Thyroid gland (tissue), 4 donors: ENCODE measurements around the gene ITM2B. TPM values are rescaled to one million over a fixed set of nuclear protein-coding genes. Genes with fewer than 3 reads are reported as not detected.

Source experiments
- DNase-seq, 2 donors: peaks; one replicate each; pipeline ENCODE4 v3.0.0-alpha.2; 2019
- H3K27ac ChIP-seq, 3 donors: fragments of 200-600 bp; sonication (generic); 1 replicate in 2 of 3; 2 replicates in 1 of 3; pipeline ENCODE4 v1.5.1; 2016 to 2019; ENCODE audit warnings: mild to moderate bottlenecking in 1 of 3, moderate library complexity in 1 of 3
- H3K27me3 ChIP-seq: fragments of 200-600 bp; sonication (generic); one replicate; pipeline ENCODE4 v1.5.1; 2019
- H3K36me3 ChIP-seq, 2 donors: fragments of 200-600 bp; sonication (generic); one replicate each; pipeline ENCODE4 v1.5.1; 2016 to 2019
- H3K4me1 ChIP-seq, 2 donors: fragments of 200-600 bp; sonication (generic); one replicate each; pipeline ENCODE4 v1.5.1; 2017 to 2019
- H3K4me3 ChIP-seq, 3 donors: fragments of 200-600 bp; sonication (generic); replicated peaks in 1 of 3; 1 replicate in 2 of 3; 2 replicates in 1 of 3; pipeline ENCODE4 v1.5.1; 2016; ENCODE audit warnings: mild to moderate bottlenecking in 1 of 3
- H3K9me3 ChIP-seq: fragments of 200-600 bp; sonication (generic); one replicate; pipeline ENCODE4 v1.5.1; 2017
- CTCF ChIP-seq, 6 experiments: fragments of 200-600 bp in 3 of 6; fragments of 450-650 bp in 3 of 6; sonication (generic) in 3 of 6; IDR thresholded peaks; one replicate each; pipeline ENCODE4 v1.5.1; 2016 to 2019; ENCODE audit warnings: antibody characterized with exemption in 6 of 6, mild to moderate bottlenecking in 2 of 6, inconsistent platforms in 1 of 6, moderate library complexity in 1 of 6
- POLR2A ChIP-seq, 2 donors: fragments of 450-650 bp; IDR thresholded peaks; one replicate each; pipeline ENCODE4 v1.6.1; 2017; ENCODE audit warnings: antibody characterized with exemption in 2 of 2, mild to moderate bottlenecking in 2 of 2, moderate library complexity in 1 of 2
- whole genome bisulfite sequencing, 2 donors: methylation state at CpG; one replicate each; pipeline ENCODE4 v1.1.5; 2017; 5-methylcytosine and 5-hydroxymethylcytosine counted together
- intact Hi-C: fragments of 100-400 bp; cut with DNase I; formaldehyde crosslinking; loops from one replicate; pipeline ENCODE4 v1.15.1; 2023
- total RNA-seq, 4 donors: library from RNA; depleted of rRNA; stranded (reverse); fragments of >200 nt; gene quantifications; one replicate each; pipeline ENCODE4 v1.2.3, GENCODE V29; 2016

ITM2B gene
- total RNA-seq, 4 donors from 2014 or later: 550 to 716 (median 624) TPM

GRCh38 chr13:48258430-48258829, 25.4 kb downstream of the ITM2B start:
- H3K4me1 ChIP-seq: peaks cover 0 to 3% of the 10 kb centered on the region in 2 donors
- no peak for DNase-seq
- H3K27me3 ChIP-seq: no peaks in the 10 kb centered on the region
- 87% methylated on average over 3 of the region's 3 CpGs for WGBS, 2 donors
- intact Hi-C loops: no loop called here
- H3K4me3 ChIP-seq: no peak overlapping the region
- TF ChIP-seq POLR2A (IDR thresholded peaks at IDR 0.05): no peak
- no peak for TF ChIP-seq CTCF (IDR thresholded peaks at IDR 0.05)
- peaks cover 65 to 70% of the 10 kb centered on the region in 2 donors for H3K36me3 ChIP-seq
- no peaks in the 10 kb centered on the region for H3K9me3 ChIP-seq
- no peak overlapping the region for H3K27ac ChIP-seq

- no peak for DNase-seq
- intact Hi-C loops: no loop called here
- H3K27me3 ChIP-seq: no peaks in the 10 kb centered on the region
- H3K27ac ChIP-seq: no peak overlapping the region
- H3K36me3 ChIP-seq: peaks cover 53 to 56% of the 10 kb centered on the region in 2 donors
- H3K4me3 ChIP-seq: no peak overlapping the region
- TF ChIP-seq CTCF (IDR thresholded peaks at IDR 0.05) (no peak), POLR2A (IDR thresholded peaks at IDR 0.05) (no peak)
- no peaks in the 10 kb centered on the region for H3K9me3 ChIP-seq
- WGBS, 2 donors: 87 to 92% methylated on average over 4 of the region's 4 CpGs
- H3K4me1 ChIP-seq: no peaks in the 10 kb centered on the region
These were observed 28.0 kb downstream of the ITM2B start for GRCh38 chr13:48260970-48261369.

- 69 to 91% methylated on average over 1 of the region's 1 CpG for WGBS, 2 donors
- Histone ChIP-seq H3K27ac (no peak overlapping the region), H3K9me3 (no peaks in the 10 kb centered on the region), H3K4me3 (no peak overlapping the region), H3K36me3 (peaks cover 32 to 42% of the 10 kb centered on the region in 2 donors), H3K4me1 (no peaks in the 10 kb centered on the region), H3K27me3 (no peaks in the 10 kb centered on the region)
- intact Hi-C loops: no loop called here
- no peak for DNase-seq
- no peak for TF ChIP-seq CTCF (IDR thresholded peaks at IDR 0.05)
- no peak for TF ChIP-seq POLR2A (IDR thresholded peaks at IDR 0.05)
These were observed 30.2 kb downstream of the ITM2B start for GRCh38 chr13:48263196-48263595.

- Histone ChIP-seq H3K4me3 (no peak overlapping the region), H3K9me3 (no peaks in the 10 kb centered on the region), H3K36me3 (peaks cover 24 to 36% of the 10 kb centered on the region in 2 donors), H3K4me1 (no peaks in the 10 kb centered on the region), H3K27me3 (no peaks in the 10 kb centered on the region), H3K27ac (no peak overlapping the region)
- 92% methylated on average over 2 of the region's 2 CpGs for WGBS, 2 donors
- intact Hi-C loops: no loop called here
- DNase-seq: no peak
- TF ChIP-seq CTCF (IDR thresholded peaks at IDR 0.05) (no peak), POLR2A (IDR thresholded peaks at IDR 0.05) (no peak)
These were observed 31.1 kb downstream of the ITM2B start for GRCh38 chr13:48264058-48264457.

GRCh38 chr13:48265217-48265815, 32.3 kb downstream of the ITM2B start:
- Histone ChIP-seq H3K4me3 (no peak overlapping the region), H3K9me3 (no peaks in the 10 kb centered on the region), H3K36me3 (peaks cover 14 to 27% of the 10 kb centered on the region in 2 donors), H3K27me3 (no peaks in the 10 kb centered on the region), H3K27ac (no peak overlapping the region), H3K4me1 (no peaks in the 10 kb centered on the region)
- intact Hi-C loops: no loop called here
- no peak for DNase-seq
- 88% methylated on average over 8 of the region's 8 CpGs for WGBS, 2 donors
- TF ChIP-seq POLR2A (IDR thresholded peaks at IDR 0.05) (no peak), CTCF (IDR thresholded peaks at IDR 0.05) (no peak)
